ENCODE results near the gene NEDD4.
"Not testable (repeated sequence)": the region's sequence is repeated elsewhere in the genome, so short reads cannot be mapped to it uniquely, and the experiment has no call there.

Gene NEDD4

DNA sequence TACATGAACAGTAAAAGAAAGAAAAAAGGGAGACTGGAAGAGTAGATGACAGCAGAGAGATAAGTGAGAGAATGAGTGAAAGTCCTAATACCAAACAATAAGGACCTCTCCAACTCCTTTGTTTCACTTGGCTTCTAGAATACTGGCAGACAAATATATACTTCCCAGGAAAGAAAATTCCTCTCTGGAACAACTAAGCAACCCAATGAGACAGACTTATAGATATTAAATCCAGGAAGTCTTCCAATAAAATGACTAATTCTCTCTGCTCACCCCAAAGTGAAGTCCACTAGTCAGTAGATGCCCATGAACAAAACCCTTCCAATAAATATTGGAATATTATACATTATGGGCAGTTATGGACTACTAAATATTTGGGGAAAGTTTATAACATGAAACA lies 114.2 kb downstream of the NEDD4 start:
- no peak for DNase-seq

DNA sequence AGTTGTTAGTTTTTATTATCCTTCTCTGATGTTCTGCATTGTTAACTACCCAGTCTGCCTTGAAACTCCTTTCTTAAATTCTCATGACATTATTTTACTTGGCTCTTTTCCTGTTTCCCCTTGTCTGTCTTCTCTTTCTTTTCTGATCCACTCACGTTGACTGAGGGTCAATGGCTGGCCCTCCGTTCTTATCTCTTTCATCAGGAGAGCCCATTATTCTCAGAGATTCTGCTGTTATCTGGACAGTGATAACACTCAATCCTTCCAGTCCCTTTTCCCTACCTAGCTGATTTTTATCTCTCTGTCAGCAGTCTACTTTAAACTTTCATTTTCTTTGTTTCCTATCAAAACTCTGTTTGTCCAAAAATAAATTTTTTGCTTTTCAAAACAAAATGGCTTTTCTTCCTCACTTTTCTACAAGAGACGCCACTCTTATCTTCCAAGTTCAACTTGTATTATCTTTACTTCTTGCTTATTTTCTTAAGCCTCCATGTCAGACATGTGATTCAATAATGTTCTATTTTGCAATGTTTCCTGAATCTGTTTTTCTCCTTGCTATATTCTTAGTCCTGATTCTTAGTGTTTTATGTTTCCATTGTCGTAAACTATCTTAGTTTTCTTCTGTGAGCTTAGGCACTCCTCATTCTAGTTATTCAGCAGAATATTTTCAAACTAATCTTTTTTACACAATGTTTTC lies 120.2 kb downstream of the NEDD4 start:
- DNase-seq, result no peak

DNA sequence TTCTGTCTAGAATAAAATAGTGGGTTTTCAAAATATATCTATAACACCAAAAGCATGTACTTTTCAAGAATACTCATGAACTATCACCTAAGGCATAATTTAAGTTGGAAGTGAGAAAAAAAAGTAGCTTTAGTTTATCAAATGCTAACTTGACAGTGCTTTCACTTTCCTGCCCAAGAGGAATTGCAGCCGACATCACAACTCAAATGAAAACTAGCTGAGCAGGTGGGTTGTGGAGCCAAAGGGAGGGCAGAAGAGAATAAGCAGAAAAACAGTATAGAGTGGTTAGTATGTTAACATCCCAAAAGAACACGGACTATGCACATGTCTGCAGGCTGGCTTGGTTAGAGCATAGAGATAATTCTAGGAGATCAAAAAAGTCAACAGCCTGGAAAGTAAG lies 120.9 kb downstream of the NEDD4 start:
- no peak for DNase-seq

DNA sequence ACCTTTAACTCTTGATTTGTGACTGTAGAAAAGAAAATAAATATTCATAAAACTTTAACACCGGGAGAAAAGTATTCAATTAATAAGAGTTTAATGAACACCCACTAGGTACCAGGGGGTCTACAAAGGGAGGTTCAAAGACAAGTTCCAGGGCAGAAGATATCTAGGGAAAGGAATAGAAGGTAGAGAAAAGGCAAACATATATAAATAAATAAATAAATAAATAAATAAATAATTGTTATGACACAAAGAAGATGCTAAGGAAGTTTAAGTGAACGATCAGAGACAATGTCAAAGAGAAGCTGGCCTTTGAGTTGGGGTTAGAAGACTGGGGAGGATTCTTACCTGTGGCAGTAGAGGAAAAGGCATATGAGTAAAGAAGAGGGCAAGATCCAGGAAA lies 123.8 kb downstream of the NEDD4 start:
- DNase-seq, result no peak

DNA sequence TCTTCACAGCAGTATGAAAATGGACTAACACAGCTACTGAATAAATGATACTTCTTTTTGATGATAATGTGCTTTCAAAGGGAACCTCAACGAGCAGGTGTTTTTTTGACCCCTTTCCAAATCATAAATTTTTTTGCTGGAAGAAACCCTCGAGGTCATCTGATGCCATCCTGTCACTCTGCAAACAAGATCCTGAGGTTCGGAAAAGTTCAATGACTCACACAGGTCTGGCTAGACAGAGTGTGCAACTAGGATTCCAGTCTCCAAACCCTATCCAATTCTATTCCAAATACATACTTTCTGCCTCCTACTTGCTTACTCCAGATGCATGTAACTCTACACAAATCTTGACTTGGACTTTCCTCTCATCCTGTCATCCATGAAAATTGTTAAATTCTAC lies 124.7 kb downstream of the NEDD4 start:
- no peak for DNase-seq

DNA sequence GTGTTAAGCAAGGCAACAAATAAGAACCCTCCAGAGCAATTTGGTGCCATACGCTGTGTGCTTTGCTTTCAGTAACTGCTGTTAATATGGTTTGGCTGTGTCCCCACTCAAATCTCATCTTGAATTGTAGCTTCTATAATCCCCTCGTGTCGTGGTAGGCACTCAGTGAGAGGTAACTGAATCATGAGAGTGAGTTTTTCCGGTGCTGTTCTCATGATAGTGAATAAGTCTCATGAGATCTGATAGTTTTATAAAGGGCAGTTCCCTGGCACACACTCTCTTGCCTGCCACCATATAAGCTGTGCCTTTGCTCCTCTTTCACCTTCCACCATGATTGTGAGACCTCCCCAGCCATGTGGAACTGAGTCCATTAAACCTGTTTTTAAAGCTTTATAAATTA lies 125.1 kb downstream of the NEDD4 start:
- not testable (repeated sequence) for DNase-seq

DNA sequence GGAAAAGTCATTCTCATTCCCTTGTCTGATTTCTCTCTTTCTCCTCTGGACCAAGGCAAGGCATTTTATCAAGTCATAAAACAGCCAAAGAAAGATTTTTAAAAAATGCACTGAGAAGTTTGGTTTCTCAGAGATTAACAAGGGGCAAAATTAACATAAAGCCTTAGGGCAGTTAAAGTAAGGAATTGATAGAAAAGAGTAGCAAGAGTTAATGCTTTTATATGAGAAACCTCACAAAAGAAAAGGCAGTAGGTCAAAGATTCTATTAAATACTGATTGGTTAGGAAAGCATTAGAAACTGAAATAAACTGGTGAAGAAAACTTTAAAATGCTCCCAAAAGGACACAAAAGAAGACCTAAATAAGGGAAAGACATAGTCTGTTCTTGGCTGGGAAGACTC lies 129.5 kb downstream of the NEDD4 start:
- DNase-seq, result no peak

DNA sequence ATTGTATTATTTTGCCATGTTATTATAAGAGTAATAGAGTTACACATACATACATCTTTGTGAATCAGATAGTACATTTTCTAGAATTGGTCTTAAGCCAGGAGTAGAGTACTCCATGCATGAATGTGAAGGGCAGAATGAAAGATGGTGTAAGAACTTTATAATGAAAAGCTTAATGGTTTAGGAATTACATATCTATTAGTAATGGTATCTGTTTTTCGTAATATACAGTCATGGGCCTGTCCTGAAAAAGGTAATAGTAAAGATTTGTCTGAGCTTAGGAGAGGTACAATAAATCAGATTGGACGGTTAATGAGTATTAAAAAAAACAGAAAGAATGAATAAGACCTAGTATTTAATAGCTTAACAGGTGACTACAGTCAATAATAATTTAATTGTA lies 132.3 kb downstream of the NEDD4 start:
- no peak for DNase-seq

- no peak for DNase-seq
Observed at GRCh38 chr15:55860468-55860867, 132.9 kb downstream of the NEDD4 start.

- DNase-seq, result no peak
Observed at GRCh38 chr15:55859681-55860080, 133.7 kb downstream of the NEDD4 start.

DNA sequence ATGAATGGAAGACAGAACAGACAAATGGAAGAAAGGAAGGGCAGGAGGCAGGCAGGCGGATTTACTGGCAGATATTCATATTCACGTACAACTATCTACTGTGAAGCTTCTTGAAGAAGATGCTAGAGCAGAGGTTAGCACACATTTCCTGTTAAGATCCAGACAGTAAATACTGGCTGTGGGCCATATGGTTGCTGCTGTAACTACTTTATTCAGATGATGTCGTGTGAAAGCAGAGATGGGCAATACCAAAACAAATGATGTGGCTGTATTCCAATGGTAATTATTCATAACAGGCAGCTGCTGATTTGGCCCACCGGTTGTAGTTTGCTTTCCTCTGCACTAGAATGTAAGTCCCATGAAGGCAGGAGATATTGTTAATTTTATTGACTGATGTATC lies 134.8 kb downstream of the NEDD4 start:
- no peak for DNase-seq

GRCh38 chr15:55856506-55857164 lies 136.8 kb downstream of the NEDD4 start:
- no peak for DNase-seq

DNA sequence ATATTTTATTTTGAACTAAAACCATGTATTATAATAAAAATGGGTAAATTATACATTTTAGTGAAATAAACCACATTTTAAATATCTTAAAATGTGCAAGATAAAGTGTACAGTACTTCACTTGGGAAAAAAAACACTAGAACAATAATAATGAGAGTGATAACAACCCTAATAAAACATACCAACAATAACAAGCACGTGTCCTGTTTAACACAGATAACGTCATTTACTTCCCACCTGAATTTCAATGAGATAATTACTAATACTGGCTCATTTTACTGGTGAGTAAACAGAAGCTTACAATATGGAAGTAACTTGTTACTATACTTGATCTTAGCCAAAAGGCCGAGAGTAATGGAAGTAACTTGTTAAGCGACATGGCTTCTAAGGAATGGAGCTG lies 140.3 kb downstream of the NEDD4 start:
- DNase-seq, result no peak

GRCh38 chr15:55846116-55846707 lies 147.2 kb downstream of the NEDD4 start:
- DNase-seq, result no peak

DNA sequence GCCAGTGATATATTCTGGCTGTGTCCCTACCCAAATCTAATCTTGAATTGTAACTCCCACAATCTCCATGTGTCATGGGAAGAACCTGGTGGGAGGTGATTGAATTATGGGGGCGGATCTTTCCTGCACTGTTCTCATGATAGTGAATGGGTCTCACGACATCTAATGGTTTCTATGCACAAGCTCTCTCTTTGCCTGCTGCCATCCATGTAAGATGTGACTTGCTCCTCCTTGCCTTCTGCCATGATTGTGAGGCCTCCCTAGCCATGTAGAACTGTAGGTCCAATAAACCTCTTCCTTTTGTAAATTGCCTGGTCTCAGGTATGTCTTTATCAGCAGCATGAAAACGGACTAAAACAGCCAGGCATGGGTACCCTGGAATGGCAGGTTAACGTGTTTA lies 150.5 kb downstream of the NEDD4 start:
- DNase-seq, result not testable (repeated sequence)

- no peak for DNase-seq
Observed at GRCh38 chr15:55835866-55836265, 157.5 kb downstream of the NEDD4 start.

- no peak for DNase-seq
Observed at GRCh38 chr15:55834331-55834730, 159.1 kb downstream of the NEDD4 start.

DNA sequence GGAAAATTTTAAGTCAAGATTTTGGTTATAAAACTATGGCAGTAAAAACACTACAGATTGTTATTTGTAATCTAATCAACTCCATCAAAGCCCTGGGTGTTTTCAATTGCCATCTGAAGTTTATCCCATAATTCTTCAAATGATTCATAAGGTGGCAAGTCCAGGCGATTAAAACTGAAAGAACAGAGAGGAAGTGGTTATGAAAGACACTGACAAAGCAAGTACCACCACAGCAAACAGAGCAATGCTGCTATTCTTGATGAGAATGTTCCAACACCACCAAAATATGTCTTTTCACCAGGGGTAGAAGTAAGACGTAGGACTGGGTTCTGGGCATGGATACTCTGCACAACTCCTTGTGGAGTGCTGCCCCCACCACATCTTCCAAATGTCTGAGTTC lies 163.6 kb downstream of the NEDD4 start:
- no peak for DNase-seq

GRCh38 chr15:55827955-55828354 lies 165.5 kb downstream of the NEDD4 start:
- no peak for DNase-seq

DNA sequence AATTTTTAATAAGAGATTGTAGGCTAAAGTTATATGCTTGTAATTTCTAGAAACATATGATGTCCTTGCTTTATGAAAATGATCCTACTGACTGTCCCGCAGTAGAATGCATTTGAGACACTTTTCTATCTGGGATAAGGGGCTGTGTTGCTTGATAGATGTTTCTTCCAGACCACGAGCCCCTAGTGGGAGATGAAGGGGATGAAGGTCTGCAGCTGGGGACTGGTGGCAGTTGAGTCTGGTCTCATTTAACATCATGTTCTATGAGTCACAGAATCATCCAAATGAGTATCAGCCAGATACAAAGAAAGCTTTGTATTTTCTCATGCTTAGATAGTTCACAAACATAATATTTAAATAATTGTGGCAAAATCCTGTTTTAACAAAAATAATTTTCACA lies 166.2 kb downstream of the NEDD4 start:
- DNase-seq, result no peak

DNA sequence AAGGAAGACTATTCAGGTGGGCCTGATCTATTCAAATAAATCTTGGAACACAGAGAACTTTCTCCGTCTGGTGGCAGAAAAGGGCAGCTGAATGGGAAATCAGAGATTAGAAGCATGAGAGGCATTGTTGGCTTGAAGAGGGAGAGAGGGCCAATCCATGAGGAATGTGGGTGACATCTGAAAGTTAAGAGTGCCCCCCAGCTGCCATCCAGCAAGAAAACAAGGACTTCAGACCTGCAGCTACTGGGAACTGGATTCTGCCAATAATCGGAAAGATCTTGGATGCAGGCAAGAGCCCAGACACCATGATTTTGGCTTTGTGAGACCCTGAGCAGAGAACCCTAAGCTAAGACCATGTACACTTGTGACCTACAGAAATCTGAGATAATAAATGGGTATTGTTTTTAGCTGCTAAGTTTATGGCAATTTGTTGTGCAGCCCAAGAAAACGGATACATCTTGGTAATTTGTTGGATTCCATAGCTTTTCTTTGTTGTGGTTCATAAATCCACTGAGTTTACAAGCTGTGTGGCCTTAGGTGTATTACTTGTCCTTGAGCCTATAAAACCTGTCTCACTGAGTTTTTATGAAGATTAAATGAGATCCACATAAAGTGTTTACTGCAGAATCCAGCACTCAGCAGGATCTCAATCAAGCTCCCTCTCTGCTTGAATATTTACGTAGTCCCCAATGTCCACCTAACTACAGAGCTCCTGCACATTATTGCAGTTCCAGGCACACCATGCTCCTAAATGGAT lies 168.4 kb downstream of the NEDD4 start:
- no peak for DNase-seq

DNA sequence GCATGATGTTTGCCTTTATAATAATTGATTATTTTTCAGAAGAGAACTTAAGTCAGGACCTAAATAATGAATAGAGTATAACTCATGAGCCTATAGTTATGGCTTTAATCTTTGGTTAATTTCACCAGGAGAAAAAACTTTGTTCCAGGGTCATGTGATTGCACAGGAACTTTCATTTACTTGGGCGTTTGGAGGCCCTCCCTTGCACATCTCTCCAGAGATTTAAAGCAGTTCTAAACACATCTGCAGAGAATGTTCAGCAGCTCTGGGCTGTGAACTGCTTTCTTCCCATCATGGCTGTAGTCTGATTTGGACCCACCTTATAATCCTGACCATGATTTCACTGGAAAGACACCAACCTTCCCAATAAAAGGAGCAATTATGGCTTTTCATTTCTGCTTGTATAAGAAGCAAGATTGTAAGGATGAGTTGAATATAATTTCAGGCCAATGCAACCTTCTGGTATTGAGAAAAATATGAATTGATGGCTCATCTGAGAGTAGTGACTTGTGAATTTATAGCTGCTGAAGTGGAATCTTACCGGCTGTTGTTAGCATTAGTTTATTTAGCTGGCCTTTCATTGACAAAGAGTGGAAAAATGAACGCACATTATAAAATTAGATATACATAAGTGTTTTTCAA lies 169.6 kb downstream of the NEDD4 start:
- DNase-seq, result no peak

DNA sequence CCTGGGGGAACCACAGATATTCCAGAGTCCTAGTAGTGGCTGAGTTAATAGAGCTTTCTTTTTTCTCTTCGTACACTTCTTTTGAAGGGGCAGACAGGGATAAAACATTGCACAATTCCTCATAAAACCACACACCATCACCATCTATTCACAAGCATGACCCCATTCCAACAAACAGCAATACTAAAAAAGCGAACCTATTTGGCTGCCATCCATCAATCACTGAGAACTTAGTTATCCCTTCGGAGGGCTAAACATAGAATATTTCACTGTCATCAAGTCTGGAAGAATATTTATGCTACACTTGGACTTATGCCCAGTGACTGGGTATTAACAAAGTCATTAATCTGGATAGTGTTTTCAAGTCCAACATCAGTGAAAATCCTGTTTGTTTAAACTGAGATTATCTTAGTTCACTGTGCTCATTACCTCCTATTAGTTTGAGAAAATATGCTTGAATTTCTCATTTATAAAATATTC lies 170.2 kb downstream of the NEDD4 start:
- DNase-seq, result no peak

Measured in CD4-positive, alpha-beta T cell treated with Interferon gamma for 1 hour (primary cell).